IPS-20b (cell line): ENCODE measurements around the gene BMERB1.
"Not testable (repeated sequence)": the region's sequence is repeated elsewhere in the genome, so short reads cannot be mapped to it uniquely, and the experiment has no call there.

Experiments
- H3K27ac ChIP-seq: one replicate; pipeline ENCODE4 v1.5.1; 2013; ENCODE audit warnings: low read length
- H3K27me3 ChIP-seq: 2 replicates; pipeline ENCODE4 v1.6.1; 2013; ENCODE audit warnings: mild to moderate bottlenecking, low read length, inconsistent platforms; ENCODE audit not compliant: insufficient read depth
- H3K36me3 ChIP-seq: 2 replicates; pipeline ENCODE4 v1.6.1; 2013; ENCODE audit warnings: low read depth, mild to moderate bottlenecking, inconsistent platforms, low read length, moderate library complexity; ENCODE audit not compliant: insufficient read depth
- H3K4me1 ChIP-seq: 2 replicates; pipeline ENCODE4 v1.6.1; 2013; ENCODE audit warnings: mild to moderate bottlenecking, control low read depth, inconsistent platforms, low read length, moderate library complexity; ENCODE audit not compliant: insufficient read depth
- H3K4me3 ChIP-seq: 2 replicates; pipeline ENCODE4 v1.5.1; 2013; ENCODE audit warnings: mild to moderate bottlenecking, low read length, inconsistent platforms
- H3K9ac ChIP-seq: 2 replicates; pipeline ENCODE4 v1.6.1; 2013; ENCODE audit warnings: low read depth, mild to moderate bottlenecking, inconsistent platforms, low read length, moderate library complexity
- H3K9me3 ChIP-seq: 2 replicates; pipeline ENCODE4 v1.6.1; 2013; ENCODE audit warnings: mild to moderate bottlenecking, low read depth, low read length, inconsistent platforms; ENCODE audit not compliant: insufficient read depth

The BMERB1 gene

DNA sequence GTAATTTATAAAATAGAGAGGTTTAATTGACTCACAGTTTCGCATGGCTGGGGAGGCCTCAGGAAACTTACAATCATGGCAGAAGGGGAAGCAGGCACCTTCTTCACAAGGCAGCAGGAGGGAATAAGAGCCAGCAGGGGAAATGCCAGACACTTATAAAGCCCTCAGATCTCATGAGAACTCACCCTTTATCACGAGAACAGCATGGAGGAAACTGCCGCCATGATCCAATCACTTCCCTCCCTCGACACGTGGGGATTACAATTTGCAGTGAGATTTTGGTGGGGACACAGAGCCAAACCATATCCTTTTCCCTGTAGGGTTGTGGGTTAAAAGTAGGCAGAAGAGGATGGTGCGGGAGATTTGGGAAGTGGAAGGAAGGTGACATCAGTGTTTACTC, 101.4 kb downstream of the BMERB1 start:
- Histone ChIP-seq H3K9me3 (no peaks in the 10 kb centered on the region), H3K36me3 (no peaks in the 10 kb centered on the region), H3K9ac (no peak overlapping the region), H3K27me3 (no peaks in the 10 kb centered on the region), H3K4me1 (no peaks in the 10 kb centered on the region; the same call in 1 of the 2 replicates), H3K4me3 (no peak overlapping the region), H3K27ac (no peak overlapping the region)

DNA sequence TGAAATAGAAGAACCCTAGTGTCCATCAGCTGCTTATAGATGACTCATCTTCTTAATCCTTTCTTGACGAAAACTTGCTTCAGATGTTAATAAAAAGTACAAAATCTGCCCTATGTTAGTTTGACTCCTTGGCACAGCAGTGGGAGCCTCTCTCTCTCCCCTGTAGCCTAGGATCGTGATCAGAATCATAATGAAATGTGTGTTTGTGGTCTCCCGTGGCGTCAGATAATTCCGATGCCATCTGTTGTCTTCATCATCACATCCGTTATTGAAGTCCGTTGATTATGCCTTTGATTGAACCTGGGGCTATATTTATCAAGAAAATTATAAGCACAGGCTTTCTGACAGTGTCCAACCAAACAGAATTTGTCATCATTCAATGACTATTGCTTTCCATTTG, 102.5 kb downstream of the BMERB1 start:
- H3K27me3 ChIP-seq: no peaks in the 10 kb centered on the region
- H3K4me3 ChIP-seq: no peak overlapping the region
- H3K9ac ChIP-seq: no peak overlapping the region
- H3K36me3 ChIP-seq: no peaks in the 10 kb centered on the region
- H3K9me3 ChIP-seq: no peaks in the 10 kb centered on the region
- H3K27ac ChIP-seq: no peak overlapping the region
- H3K4me1 ChIP-seq: no peaks in the 10 kb centered on the region; the same call in 1 of the 2 replicates

DNA sequence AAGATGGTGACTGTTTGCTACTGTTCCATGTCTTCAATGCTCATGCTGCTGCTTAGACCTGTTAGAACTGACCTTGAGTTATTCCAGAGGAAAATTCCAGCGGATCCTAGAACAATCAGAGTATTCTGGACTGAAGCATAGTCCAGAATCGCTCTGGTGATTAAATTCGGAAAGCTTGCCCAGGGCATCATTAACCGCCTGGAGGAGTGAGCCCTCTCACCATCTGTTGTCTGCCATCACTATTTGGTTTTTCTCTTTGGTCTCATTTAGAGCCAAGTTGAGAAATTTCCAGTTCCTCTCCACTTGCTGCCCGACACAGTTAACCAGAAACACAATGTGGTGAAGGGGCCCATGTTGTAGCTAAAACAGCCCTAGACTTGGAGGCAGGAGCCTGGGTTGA, 104.1 kb downstream of the BMERB1 start:
- Histone ChIP-seq H3K4me3 (no peak overlapping the region), H3K27ac (no peak overlapping the region), H3K27me3 (no peaks in the 10 kb centered on the region)

DNA sequence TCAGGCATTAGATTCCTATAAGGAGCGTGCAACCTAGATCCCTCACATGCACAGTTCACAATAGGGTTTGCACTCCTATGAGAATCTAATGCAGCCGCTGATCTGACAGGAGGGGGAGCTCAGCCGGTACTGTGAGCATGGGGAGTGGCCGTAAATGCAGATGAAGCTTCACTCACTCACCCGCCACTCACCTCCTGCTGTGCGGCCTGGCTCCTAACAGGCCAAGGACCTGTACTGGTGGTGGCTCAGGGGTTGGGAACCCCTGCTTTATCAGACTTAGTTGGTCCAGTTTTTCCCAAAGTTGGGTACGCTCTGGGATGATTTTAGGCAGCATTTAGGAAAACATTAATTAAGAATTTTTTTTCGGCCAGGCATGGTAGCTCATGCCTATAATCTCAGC, 104.8 kb downstream of the BMERB1 start:
- Histone ChIP-seq H3K9ac (no peak overlapping the region), H3K27me3 (no peaks in the 10 kb centered on the region), H3K36me3 (no peaks in the 10 kb centered on the region), H3K4me1 (peaks cover 3% of the 10 kb centered on the region; the same call in 1 of the 2 replicates), H3K4me3 (no peak overlapping the region), H3K9me3 (no peaks in the 10 kb centered on the region), H3K27ac (no peak overlapping the region)

More for the DNA sequence above, 104.1 kb downstream of the BMERB1 start:
- no peaks in the 10 kb centered on the region for H3K36me3 ChIP-seq
- peaks cover 3% of the 10 kb centered on the region; the same call in 1 of the 2 replicates for H3K4me1 ChIP-seq
- H3K9me3 ChIP-seq: no peaks in the 10 kb centered on the region
- no peak overlapping the region for H3K9ac ChIP-seq

DNA sequence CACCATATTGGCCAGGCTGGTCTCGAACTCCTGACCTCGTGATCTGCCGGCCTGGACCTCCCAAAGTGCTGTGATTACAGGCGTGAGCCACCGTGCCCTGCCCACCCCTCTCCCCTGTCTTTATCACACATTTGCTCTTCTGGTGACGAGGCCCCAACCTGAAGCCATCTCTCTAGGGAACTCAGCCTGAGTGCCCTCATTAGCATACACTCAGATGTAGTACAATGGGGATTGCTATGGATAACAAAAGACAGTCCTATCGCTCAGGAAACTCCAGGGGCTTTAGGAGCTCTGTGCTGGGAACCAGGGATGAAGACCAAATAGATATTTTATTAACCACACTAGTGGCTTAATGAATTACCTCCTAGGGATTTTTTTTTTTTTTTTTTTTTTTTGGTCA, 107.9 kb downstream of the BMERB1 start:
- no peaks in the 10 kb centered on the region for H3K27me3 ChIP-seq
- no peak overlapping the region for H3K4me3 ChIP-seq
- no peaks in the 10 kb centered on the region for H3K9me3 ChIP-seq
- no peaks in the 10 kb centered on the region for H3K36me3 ChIP-seq
- H3K4me1 ChIP-seq: peaks cover 3% of the 10 kb centered on the region; the same call in 1 of the 2 replicates
- H3K9ac ChIP-seq: no peak overlapping the region
- no peak overlapping the region for H3K27ac ChIP-seq

DNA sequence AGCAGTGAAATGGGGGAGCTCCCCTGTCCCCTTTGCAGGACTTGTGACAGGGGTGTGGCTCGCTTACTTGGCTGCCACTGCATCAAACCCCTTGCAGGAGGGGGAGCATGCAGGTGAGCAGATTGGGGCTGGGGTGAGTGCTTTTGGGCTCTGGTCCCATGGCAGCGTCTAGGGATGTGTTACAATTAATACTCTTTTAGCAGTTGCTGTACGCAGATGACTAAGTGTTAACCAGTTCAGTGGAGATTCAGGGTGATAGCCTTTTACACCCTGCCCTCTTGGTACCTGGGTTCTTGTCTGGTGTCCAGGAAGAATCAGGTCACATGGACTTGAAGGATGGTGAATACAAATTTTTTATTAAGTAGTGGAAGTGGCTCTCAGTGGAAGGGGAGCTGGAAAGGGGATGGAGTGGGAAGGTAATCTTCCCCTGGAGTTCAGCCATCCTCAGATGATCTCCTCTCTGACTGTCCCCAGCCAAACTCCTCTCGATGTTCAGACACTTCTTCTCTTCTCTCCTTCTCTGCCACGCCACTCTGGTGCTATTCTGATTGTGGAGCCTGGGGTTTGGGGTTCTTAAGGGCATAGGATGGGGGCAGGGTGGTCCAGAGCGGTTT, 108.5 kb downstream of the BMERB1 start:
- H3K4me3 ChIP-seq: no peak overlapping the region
- no peaks in the 10 kb centered on the region for H3K27me3 ChIP-seq
- no peak overlapping the region for H3K27ac ChIP-seq
- no peak overlapping the region for H3K9ac ChIP-seq
- no peaks in the 10 kb centered on the region for H3K36me3 ChIP-seq
- H3K9me3 ChIP-seq: no peaks in the 10 kb centered on the region
- H3K4me1 ChIP-seq: peaks cover 3% of the 10 kb centered on the region; the same call in 1 of the 2 replicates

DNA sequence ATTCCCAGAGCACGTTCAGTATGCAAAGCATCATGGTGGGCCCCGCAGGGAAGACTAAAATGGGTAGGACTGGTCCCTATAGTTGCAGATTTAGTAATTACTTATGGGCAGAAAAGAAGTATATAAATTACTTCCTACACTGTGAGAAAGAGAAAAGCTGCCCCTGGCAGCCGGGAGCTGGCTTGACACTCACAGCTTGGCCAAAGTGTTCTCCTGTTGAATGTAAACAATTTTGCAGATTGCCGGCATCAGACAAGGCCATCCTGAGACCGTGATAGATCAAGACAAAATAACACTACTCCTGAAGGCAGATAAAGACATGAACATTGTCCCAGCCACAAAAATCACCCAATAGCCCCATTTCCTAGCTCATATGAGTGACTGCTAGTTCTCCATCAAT, 110.0 kb downstream of the BMERB1 start:
- Histone ChIP-seq H3K9me3 (no peaks in the 10 kb centered on the region), H3K27me3 (no peaks in the 10 kb centered on the region), H3K36me3 (no peaks in the 10 kb centered on the region), H3K4me1 (peaks cover 3% of the 10 kb centered on the region; the same call in 1 of the 2 replicates), H3K27ac (no peak overlapping the region), H3K4me3 (no peak overlapping the region), H3K9ac (no peak overlapping the region)

DNA sequence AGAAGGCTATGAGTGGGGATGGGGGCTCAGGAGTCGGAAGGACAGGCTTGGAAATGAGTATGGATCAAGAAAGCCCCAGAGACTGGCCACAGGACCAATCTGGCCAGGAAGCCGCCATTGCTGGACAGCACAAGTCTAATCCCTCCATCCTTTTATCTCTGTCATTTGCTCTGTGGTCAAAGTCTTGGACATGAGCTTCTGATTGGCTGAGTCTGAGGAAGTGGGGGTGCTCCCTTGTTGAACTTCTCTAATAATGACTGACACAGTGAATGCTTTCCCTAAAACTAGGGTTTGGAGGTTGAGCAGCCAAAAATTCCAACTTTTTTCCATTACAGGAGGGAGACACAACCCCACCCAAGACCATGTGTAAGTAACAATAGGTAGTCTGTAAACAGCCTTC, 111.2 kb downstream of the BMERB1 start:
- H3K27me3 ChIP-seq: no peaks in the 10 kb centered on the region
- H3K9me3 ChIP-seq: no peaks in the 10 kb centered on the region
- no peaks in the 10 kb centered on the region for H3K36me3 ChIP-seq
- H3K27ac ChIP-seq: no peak overlapping the region
- H3K9ac ChIP-seq: no peak overlapping the region
- H3K4me1 ChIP-seq: peaks cover 3% of the 10 kb centered on the region; the same call in 1 of the 2 replicates
- H3K4me3 ChIP-seq: no peak overlapping the region

DNA sequence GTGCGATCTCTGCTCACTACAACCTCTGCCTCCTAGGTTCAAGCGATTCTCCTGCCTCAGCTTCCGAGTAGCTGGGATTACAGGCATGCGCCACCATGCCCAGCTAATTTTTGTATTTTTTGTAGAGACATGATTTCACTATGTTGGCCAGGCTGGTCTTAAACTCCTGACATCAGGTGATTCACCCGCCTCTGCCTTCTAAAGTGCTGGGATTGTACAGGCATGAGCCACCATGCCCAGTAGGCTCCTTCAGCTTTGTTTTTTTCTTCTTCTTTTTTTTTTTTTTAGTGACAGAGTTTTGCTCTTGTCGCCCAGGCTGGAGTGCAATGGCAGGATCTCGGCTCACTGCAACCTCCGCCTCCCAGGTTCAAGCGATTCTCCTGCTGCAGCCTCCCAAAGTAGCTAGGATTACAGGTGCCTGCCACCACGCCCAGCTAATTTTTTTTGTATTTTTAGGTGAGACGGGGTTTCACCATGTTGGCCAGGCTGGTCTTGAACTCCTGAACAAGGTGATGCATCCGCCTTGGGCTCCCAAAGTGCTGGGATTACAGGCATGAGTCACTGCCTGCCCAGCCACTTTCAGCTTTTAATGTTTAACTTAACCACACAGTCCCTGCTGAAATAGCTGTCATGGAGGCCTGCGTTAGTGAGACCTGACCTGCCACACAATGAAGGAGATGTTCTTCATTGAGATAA, 112.8 kb downstream of the BMERB1 start:
- H3K4me1 ChIP-seq, H3K36me3 ChIP-seq, H3K27me3 ChIP-seq, H3K27ac ChIP-seq, H3K4me3 ChIP-seq, H3K9me3 ChIP-seq, H3K9ac ChIP-seq: not testable (repeated sequence)

DNA sequence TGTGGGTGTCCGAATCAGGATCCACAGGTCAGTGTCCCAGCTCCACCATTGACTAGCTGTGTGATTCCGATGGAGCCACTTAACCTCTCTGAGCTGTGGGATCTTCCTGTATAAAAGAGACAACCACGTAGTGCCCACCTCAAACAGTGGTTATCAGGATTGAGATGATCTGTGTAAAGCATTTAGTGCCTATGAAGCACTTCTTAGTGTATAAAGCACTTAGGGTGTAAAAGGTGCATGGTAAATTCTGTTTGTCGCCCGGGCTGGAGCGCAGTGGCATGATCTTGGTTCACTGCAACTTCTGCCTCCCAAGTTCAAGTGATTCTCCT, 113.3 kb downstream of the BMERB1 start:
- no peaks in the 10 kb centered on the region for H3K9me3 ChIP-seq
- no peak overlapping the region for H3K4me3 ChIP-seq
- no peak overlapping the region for H3K9ac ChIP-seq
- no peaks in the 10 kb centered on the region for H3K36me3 ChIP-seq
- 0 out of 2 replicates have a peak, but pooled peaks cover under 1% of the 10 kb centered on the region for H3K4me1 ChIP-seq
- H3K27ac ChIP-seq: no peak overlapping the region
- no peaks in the 10 kb centered on the region for H3K27me3 ChIP-seq

DNA sequence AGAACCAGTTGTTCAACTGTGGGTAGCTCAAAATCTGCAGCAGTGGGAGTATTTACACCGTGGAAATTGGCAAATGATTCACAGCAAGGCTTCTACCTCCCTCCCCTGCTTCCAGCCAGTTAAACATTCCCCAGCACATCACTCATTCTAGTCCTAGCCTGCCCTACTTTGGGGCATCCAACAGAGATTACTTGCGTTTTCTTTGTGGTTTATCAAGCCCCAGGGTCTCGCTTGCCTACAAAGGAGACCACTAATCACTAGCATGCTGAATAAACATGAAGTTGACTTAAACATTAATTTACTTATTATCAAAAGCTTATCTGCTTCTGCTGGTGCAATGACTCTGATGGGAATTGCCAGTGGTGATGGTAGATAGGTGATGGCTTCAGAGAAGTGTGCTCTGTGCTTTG, 114.1 kb downstream of the BMERB1 start:
- H3K4me1 ChIP-seq: no peaks in the 10 kb centered on the region
- H3K36me3 ChIP-seq: no peaks in the 10 kb centered on the region
- H3K27ac ChIP-seq: no peak overlapping the region
- H3K4me3 ChIP-seq: no peak overlapping the region
- H3K27me3 ChIP-seq: no peaks in the 10 kb centered on the region
- H3K9me3 ChIP-seq: no peaks in the 10 kb centered on the region
- no peak overlapping the region for H3K9ac ChIP-seq

DNA sequence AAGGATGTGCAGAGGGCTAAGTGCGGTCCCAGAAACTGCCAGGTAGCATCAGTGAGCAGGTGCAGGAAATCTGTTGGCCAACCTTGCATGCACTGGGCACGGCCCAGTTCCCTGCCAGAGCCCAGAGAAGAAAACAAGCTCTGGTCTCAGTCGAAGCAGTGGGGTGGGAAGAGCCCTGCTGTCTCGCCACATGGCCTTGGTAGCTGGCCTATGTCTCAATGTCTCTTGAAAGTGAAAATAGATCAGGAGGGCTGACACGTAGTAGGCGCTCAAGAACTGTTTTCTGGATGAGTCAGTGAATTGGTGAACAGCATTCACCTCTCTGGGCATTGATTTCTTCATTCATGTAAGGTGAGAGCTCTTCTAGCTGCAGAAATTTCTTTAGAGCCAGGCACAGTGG, 118.1 kb downstream of the BMERB1 start:
- Histone ChIP-seq H3K27ac (no peak overlapping the region), H3K4me3 (no peak overlapping the region), H3K36me3 (no peaks in the 10 kb centered on the region), H3K27me3 (no peaks in the 10 kb centered on the region), H3K4me1 (no peaks in the 10 kb centered on the region), H3K9me3 (no peaks in the 10 kb centered on the region), H3K9ac (no peak overlapping the region)
